Keratinocyte (primary cell): ENCODE measurements around the gene CTIF. TPM values are rescaled to one million over a fixed set of nuclear protein-coding genes. Genes with fewer than 3 reads are reported as not detected.

Source experiments
- DNase-seq: peaks from one replicate; pipeline ENCODE4 v3.0.0-alpha.2; 2011; ENCODE audit warnings: low read depth, missing footprints, low spot score
- FAIRE-seq: peaks from 2 replicates; lab custom pipeline; 2011; peaks lifted over from hg19 to GRCh38; lab: Jason Lieb, UNC
- H2AFZ ChIP-seq: 2 replicates; pipeline ENCODE4 v1.6.0; 2012; ENCODE audit warnings: low read length, control low read depth, inconsistent platforms; ENCODE audit not compliant: control insufficient read depth
- H3K27ac ChIP-seq: 2 replicates; pipeline ENCODE4 v1.5.1; 2011; ENCODE audit warnings: low read length; ENCODE audit not compliant: control insufficient read depth, insufficient read depth
- H3K27me3 ChIP-seq: 3 replicates; pipeline ENCODE4 v1.6.0; 2011; ENCODE audit warnings: low read length; ENCODE audit not compliant: control insufficient read depth, insufficient read depth; ENCODE audit errors: extremely low read depth
- H3K36me3 ChIP-seq, 2 experiments: 2 replicates in 1 of 2; 3 replicates in 1 of 2; pipeline ENCODE4 v1.5.1; 2011; ENCODE audit warnings: low read length in 2 of 2, mild to moderate bottlenecking in 1 of 2; ENCODE audit not compliant: control insufficient read depth in 2 of 2, insufficient read depth in 2 of 2; ENCODE audit errors: extremely low read depth in 1 of 2
- H3K4me1 ChIP-seq: 3 replicates; pipeline ENCODE4 v1.5.1; 2011; ENCODE audit warnings: low read length; ENCODE audit not compliant: control insufficient read depth, insufficient read depth; ENCODE audit errors: extremely low read depth
- H3K4me2 ChIP-seq: 3 replicates; pipeline ENCODE4 v1.6.0; 2011; ENCODE audit warnings: low read depth, low read length; ENCODE audit not compliant: control insufficient read depth, insufficient read depth; ENCODE audit errors: extremely low read depth
- H3K4me3 ChIP-seq, 3 experiments: fragments of 200-600 bp in 1 of 3; sonication (generic) in 1 of 3; 2 replicates in 2 of 3; 3 replicates in 1 of 3; pipeline ENCODE4 v1.5.1; 2011 to 2016; ENCODE audit warnings: low read length in 3 of 3, mild to moderate bottlenecking in 3 of 3, control low read depth in 2 of 3, inconsistent platforms in 1 of 3, low read depth in 1 of 3, mixed read lengths in 1 of 3, mixed run types in 1 of 3, moderate library complexity in 1 of 3; ENCODE audit not compliant: control insufficient read depth in 2 of 3, insufficient read depth in 2 of 3; ENCODE audit errors: extremely low read depth in 1 of 3
- H3K79me2 ChIP-seq: 2 replicates; pipeline ENCODE4 v1.6.0; 2012; ENCODE audit warnings: low read length; ENCODE audit not compliant: control insufficient read depth, insufficient read depth
- H3K9ac ChIP-seq: 3 replicates; pipeline ENCODE4 v1.6.0; 2011; ENCODE audit warnings: low read length; ENCODE audit not compliant: control insufficient read depth, insufficient read depth; ENCODE audit errors: extremely low read depth
- H3K9me1 ChIP-seq: 3 replicates; pipeline ENCODE4 v1.6.0; 2011; ENCODE audit warnings: low read length; ENCODE audit not compliant: control insufficient read depth, insufficient read depth; ENCODE audit errors: extremely low read depth
- H3K9me3 ChIP-seq: 2 replicates; pipeline ENCODE4 v1.5.1; 2012; ENCODE audit warnings: low read depth, low read length; ENCODE audit not compliant: control insufficient read depth
- H4K20me1 ChIP-seq: 3 replicates; pipeline ENCODE4 v1.6.0; 2011; ENCODE audit warnings: low read length; ENCODE audit not compliant: control insufficient read depth, insufficient read depth; ENCODE audit errors: extremely low read depth
- EZH2 ChIP-seq: IDR thresholded peaks from one replicate; pipeline ENCODE4 v1.6.1; 2012; ENCODE audit warnings: inconsistent platforms, mild to moderate bottlenecking, low read length, moderate library complexity
- dilution Hi-C: fragments of 300-500 bp; cut with MboI; formaldehyde crosslinking; loops from one replicate; pipeline ENCODE4 v1.7.0; 2020; ENCODE audit warnings: low sequenced_read_pairs; ENCODE audit not compliant: extremely low pct_ligation_motif_present
- polyA plus RNA-seq, 5 experiments: library from polyadenylated mRNA; depleted of rRNA in 3 of 5; stranded (reverse) in 3 of 5; stranded (forward) in 1 of 5; unstranded in 1 of 5; fragments of >200 nt; gene quantifications; 1 replicate in 1 of 5; 2 replicates in 3 of 5; 3 replicates in 1 of 5; pipeline versions ENCODE4 v1.2.1 to v1.2.3, GENCODE V29; 2011 to 2012; ENCODE audit warnings: missing spikeins in 2 of 5, low read depth in 1 of 5, low replicate concordance in 1 of 5
- TF ChIP-seq, protein P1 (sequence below), 3 experiments: IDR thresholded peaks in 1 of 3; conservative IDR thresholded peaks in 1 of 3; optimal IDR thresholded peaks in 1 of 3; 2 replicates in 2 of 3; 3 replicates in 1 of 3; pipeline versions ENCODE3 to v1.5.1; 2011; ENCODE audit warnings: low read length in 3 of 3, mild to moderate bottlenecking in 3 of 3, moderate library complexity in 2 of 3, control low read depth in 1 of 3, inconsistent platforms in 1 of 3; ENCODE audit not compliant: insufficient read depth in 2 of 3; ENCODE audit errors: extremely low read depth in 1 of 3

The CTIF gene
- polyA plus RNA-seq, 1 donor (not counting 4 experiments of a cell fraction or from before 2014, with no cell fraction given): 15.0 TPM

DNA sequence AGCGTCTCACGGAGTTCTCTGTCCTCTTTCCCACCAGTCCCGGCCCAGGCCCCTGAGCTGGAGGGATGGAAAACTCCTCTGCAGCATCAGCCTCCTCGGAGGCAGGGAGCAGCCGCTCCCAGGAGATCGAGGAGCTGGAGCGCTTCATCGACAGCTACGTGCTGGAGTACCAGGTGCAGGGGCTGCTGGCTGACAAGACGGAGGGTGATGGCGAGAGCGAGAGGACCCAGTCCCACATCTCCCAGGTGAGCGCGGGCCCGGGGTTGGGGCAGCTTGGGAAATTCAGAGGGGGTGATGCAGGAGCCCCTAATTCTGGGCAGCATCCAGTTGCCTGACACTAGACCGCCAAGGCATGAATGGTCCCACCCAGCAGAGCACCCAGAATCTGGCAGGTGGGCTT is 80.7 kb downstream of the CTIF start:
- DNase-seq (no peak), FAIRE-seq (no peak)
- peaks cover 0 to 4% of the 10 kb centered on the region in 2 experiments for H3K36me3 ChIP-seq
- no peak overlapping the region for H3K4me3 ChIP-seq
- H3K79me2 ChIP-seq: peaks cover 2% of the 10 kb centered on the region
- H3K9me1 ChIP-seq: peaks cover 6% of the 10 kb centered on the region
- no peak overlapping the region for H3K27ac ChIP-seq
- no peaks in the 10 kb centered on the region for H3K27me3 ChIP-seq
- H2AFZ ChIP-seq: no peak overlapping the region
- dilution Hi-C loops: no loop called here
- no peak overlapping the region for H3K9ac ChIP-seq
- peaks cover 15% of the 10 kb centered on the region for H4K20me1 ChIP-seq
- no peak for TF ChIP-seq EZH2
- TF ChIP-seq, protein P1, sequence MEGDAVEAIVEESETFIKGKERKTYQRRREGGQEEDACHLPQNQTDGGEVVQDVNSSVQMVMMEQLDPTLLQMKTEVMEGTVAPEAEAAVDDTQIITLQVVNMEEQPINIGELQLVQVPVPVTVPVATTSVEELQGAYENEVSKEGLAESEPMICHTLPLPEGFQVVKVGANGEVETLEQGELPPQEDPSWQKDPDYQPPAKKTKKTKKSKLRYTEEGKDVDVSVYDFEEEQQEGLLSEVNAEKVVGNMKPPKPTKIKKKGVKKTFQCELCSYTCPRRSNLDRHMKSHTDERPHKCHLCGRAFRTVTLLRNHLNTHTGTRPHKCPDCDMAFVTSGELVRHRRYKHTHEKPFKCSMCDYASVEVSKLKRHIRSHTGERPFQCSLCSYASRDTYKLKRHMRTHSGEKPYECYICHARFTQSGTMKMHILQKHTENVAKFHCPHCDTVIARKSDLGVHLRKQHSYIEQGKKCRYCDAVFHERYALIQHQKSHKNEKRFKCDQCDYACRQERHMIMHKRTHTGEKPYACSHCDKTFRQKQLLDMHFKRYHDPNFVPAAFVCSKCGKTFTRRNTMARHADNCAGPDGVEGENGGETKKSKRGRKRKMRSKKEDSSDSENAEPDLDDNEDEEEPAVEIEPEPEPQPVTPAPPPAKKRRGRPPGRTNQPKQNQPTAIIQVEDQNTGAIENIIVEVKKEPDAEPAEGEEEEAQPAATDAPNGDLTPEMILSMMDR (optimal IDR thresholded peaks at IDR 0.05 in 1 of 3, IDR thresholded peaks at IDR 0.05 in 1 of 3, conservative IDR thresholded peaks at IDR 0.05 in 1 of 3; ENCODE audit: extremely low read depth in 1 of 3, insufficient read depth in 2 of 3, low read length in 3 of 3): no peak
- no peak overlapping the region for H3K4me2 ChIP-seq
- peaks cover 43% of the 10 kb centered on the region for H3K4me1 ChIP-seq
- no peaks in the 10 kb centered on the region for H3K9me3 ChIP-seq

DNA sequence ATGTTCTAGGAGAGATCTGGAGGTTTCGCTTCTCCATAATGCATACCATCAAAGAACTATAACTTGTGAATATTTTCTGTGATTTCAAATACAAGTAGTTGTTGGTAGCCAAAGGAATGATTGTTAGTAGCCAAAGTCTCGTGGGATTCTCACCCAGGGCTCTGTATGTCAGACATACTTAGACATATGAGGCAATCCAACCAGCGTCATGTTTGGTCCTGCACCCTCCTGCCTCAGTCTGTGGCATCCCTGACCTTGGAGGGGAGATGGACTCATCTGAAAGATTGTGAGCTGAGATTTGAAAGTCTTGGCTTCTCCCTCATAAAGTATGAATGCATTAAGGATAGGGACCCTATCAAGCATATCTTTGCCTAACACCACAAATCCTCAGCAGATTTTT is 81.2 kb downstream of the CTIF start:
- Histone ChIP-seq H3K79me2 (peaks cover 1% of the 10 kb centered on the region), H3K27me3 (no peaks in the 10 kb centered on the region), H3K4me3 (no peak overlapping the region), H3K27ac (no peak overlapping the region), H3K4me1 (peaks cover 43% of the 10 kb centered on the region), H3K9me1 (peaks cover 6% of the 10 kb centered on the region), H2AFZ (no peak overlapping the region), H3K36me3 (peaks cover 0 to 4% of the 10 kb centered on the region in 2 experiments), H3K9me3 (no peaks in the 10 kb centered on the region), H4K20me1 (peaks cover 15% of the 10 kb centered on the region), H3K4me2 (no peak overlapping the region), H3K9ac (no peak overlapping the region)
- dilution Hi-C loops: no loop called here
- DNase-seq (no peak), FAIRE-seq (no peak)
- TF ChIP-seq, protein P1 (optimal IDR thresholded peaks at IDR 0.05 in 1 of 3, IDR thresholded peaks at IDR 0.05 in 1 of 3, conservative IDR thresholded peaks at IDR 0.05 in 1 of 3; ENCODE audit: extremely low read depth in 1 of 3, insufficient read depth in 2 of 3, low read length in 3 of 3): no peak
- TF ChIP-seq EZH2: no peak
